PC-3 (cell line): Measurements from ENCODE around the gene RBP3.

Experiments
- CTCF ChIP-seq: fragments of 300-600 bp; sonication (generic); conservative IDR thresholded peaks from 2 replicates; pipeline ENCODE4 v1.5.1; 2017; ENCODE audit warnings: antibody characterized with exemption, low read depth, mild to moderate bottlenecking, low read length
- EZH2 ChIP-seq: fragments of 300-600 bp; sonication (generic); IDR thresholded peaks from one replicate; pipeline ENCODE4 v1.6.1; 2017; ENCODE audit warnings: antibody characterized with exemption, mild to moderate bottlenecking, low read length; ENCODE audit not compliant: unreplicated experiment
- EZH2phosphoT487 ChIP-seq: fragments of 300-600 bp; sonication (generic); IDR thresholded peaks from 2 replicates; pipeline ENCODE4 v1.6.1; 2018; ENCODE audit warnings: mild to moderate bottlenecking, antibody characterized with exemption, low read length, borderline replicate concordance

- no peak for TF ChIP-seq EZH2
- no peak for TF ChIP-seq CTCF
- no peak for TF ChIP-seq EZH2phosphoT487
These were observed 23.7 kb downstream of the RBP3 start for GRCh38 chr10:47371629-47372485.
